GM21528 (cell line): Measurements from ENCODE around the gene KIAA2012.

ENCODE experiments used
- ATAC-seq: cut with Tn5 transposase; IDR thresholded peaks from one replicate; pipeline ENCODE4 v1.9.1; 2021; ENCODE audit warnings: mild to moderate bottlenecking, moderate library complexity; ENCODE audit not compliant: unreplicated experiment, low FRiP score

Gene KIAA2012

DNA sequence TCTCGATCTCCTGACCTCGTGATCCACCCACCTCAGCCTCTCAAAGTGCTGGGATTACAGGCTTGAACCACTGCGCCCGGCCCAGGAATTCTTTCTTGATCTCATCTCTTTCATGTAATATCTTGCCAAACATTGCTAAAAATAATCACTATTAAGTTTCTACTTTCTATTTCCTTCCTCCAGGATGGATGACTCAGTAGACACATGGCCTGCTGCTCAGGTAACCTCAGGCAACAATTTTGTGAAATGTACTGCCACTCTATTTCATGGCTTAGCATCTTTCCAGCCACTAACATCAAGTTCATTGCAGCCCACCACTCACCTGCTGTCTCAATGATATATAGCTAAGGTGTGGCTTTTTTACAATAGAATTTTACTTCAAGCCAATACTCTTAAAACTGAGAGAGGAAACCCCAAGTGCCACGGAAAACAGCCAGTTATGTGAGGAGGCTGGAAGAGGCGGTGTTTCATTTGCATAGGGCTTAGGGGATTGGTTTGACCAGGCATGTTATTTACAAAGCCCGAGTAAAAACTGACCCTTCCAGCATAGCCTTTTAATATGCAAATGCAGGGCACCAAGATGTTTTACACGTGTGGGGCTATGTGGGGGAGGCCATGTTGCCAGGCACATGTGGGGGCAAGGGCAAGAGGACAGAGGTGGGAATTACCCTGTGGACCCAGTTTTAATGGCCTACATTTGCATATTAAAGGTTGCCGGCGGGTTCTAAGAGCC is 176.6 kb downstream of the KIAA2012 start:
- ATAC-seq: no peak

DNA sequence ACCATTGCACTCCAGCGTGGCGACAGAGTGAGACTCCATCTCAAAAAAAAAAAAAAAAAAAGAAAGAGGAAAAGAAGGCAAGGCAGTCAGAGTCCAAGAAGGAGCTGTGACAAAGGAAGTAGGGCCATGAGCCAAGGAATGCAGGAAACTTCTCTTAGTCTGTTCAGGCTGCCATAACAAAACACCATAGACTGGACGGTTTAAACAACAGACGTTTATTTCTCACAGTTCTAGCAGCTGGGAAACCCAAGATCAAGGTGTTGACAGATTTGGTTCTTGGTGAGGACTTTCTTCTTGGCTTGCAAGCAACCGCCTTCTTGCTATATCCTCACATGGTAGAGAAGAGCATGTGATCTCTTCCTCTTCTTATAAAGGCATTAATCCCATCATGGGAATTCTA is 178.4 kb downstream of the KIAA2012 start:
- no peak for ATAC-seq
